NCI-H345 treated with DMSO at 0.1 percent for 48 hours (cell line): Measurements from ENCODE around the gene PRRC2C.

Experiments used
- DNase-seq: peaks from one replicate; lab custom pipeline; 2025; ENCODE audit not compliant: unreplicated experiment; lab: John Stamatoyannopoulos, UW

PRRC2C gene

DNA sequence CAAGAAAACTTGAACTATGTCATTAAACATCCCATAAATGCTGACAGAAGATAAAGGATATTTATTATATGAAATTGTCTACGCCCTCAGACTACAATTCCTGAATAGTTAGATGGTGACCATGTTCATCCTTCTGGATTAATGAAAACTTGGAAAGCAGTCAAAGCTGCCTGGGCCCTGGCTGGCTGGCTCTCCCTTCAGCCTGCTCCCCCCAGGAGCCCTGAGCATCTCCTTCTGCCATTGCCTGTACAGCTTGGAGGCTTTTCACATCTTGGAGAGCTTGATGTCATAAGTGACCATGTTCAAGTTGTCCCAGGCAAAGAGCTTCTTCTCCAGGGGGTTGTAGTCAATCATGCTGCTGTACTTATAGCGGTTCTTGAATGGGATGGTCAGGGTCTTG is 150.3 kb downstream of the PRRC2C start:
- no peak for DNase-seq

DNA sequence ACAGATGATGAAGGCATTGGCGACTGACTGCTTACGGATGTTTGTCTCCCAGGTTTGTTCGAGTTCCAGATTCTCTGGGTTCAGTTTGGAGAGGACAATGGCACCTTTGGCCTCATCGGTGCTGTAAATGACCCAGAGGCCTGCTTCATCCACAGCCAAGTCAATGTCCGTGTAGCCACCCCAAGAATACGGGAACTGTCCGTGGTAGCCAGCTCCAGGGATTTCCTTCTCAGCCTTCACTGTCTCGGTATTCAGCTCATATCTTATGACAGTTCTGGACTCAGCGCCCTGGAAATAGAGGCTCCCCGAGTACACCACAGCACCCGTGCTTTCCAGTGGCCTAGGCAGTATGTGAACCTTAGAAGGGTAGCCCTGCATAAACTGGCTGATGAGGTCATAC is 150.8 kb downstream of the PRRC2C start:
- DNase-seq, result no peak

GRCh38 chr1:171637928-171638576 is 152.7 kb downstream of the PRRC2C start:
- DNase-seq, result no peak

GRCh38 chr1:171640225-171640624 is 154.9 kb downstream of the PRRC2C start:
- DNase-seq, result no peak

- DNase-seq, result no peak
Observed at GRCh38 chr1:171641076-171641864, 155.9 kb downstream of the PRRC2C start.

DNA sequence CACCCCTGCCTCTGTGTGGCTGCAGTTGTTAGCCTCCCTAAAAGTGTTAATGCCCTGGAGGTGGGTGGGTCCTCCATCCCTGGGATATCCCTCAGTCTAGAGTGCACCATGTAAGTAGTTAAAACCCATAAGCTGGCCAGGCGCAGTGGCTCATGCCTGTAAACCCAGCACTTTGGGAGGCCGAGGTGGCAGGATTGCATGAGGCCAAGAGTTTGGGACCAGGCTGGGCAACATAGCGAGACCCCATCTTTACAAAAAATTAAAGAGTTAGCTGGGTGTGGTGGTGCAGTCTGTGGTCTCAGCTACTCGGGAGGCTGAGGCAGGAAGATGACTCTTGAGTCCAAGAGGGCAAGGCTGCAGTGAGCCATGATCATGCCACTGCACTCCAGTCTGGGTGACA is 156.9 kb downstream of the PRRC2C start:
- no peak for DNase-seq
